H54 (cell line): ENCODE data around the gene RARB.

Source experiments
- DNase-seq: peaks from one replicate; pipeline ENCODE4 v3.0.0; 2011; ENCODE audit warnings: low spot score, mixed read lengths; ENCODE audit not compliant: insufficient read length
- FAIRE-seq: peaks from 3 replicates; lab custom pipeline; 2011; peaks lifted over from hg19 to GRCh38; lab: Jason Lieb, UNC
- POLR2A ChIP-seq: IDR thresholded peaks from 2 replicates; pipeline ENCODE4 v1.6.1; 2011; ENCODE audit warnings: low read depth, mild to moderate bottlenecking, low read length

The RARB gene

GRCh38 chr3:25461946-25462345 is 33.9 kb downstream of the RARB start:
- peak; percentile 27 for FAIRE-seq
- TF ChIP-seq POLR2A, result no peak
- DNase-seq, result no peak

GRCh38 chr3:25462495-25462894 is 34.4 kb downstream of the RARB start:
- no peak for TF ChIP-seq POLR2A
- DNase-seq, result no peak
- FAIRE-seq, result no peak

GRCh38 chr3:25463836-25464418 is 35.9 kb downstream of the RARB start:
- FAIRE-seq (no peak), DNase-seq (no peak)
- no peak for TF ChIP-seq POLR2A

- TF ChIP-seq POLR2A, result no peak
- FAIRE-seq, result no peak
- DNase-seq, result no peak
Measured at GRCh38 chr3:25465266-25465860, 37.3 kb downstream of the RARB start.

GRCh38 chr3:25468866-25469319 is 40.8 kb downstream of the RARB start:
- no peak for TF ChIP-seq POLR2A
- DNase-seq (no peak), FAIRE-seq (no peak)

- no peak for FAIRE-seq
- no peak for DNase-seq
- no peak for TF ChIP-seq POLR2A
Measured at GRCh38 chr3:25469558-25469957, 41.5 kb downstream of the RARB start.

- no peak for DNase-seq
- peak; percentile 27 for FAIRE-seq
- TF ChIP-seq POLR2A, result no peak
Measured at GRCh38 chr3:25471081-25471768, 43.2 kb downstream of the RARB start.

- no peak for DNase-seq
- no peak for FAIRE-seq
- TF ChIP-seq POLR2A, result no peak
Measured at GRCh38 chr3:25472153-25472552, 44.1 kb downstream of the RARB start.

- DNase-seq (no peak), FAIRE-seq (peak; percentile 15)
- no peak for TF ChIP-seq POLR2A
Measured at GRCh38 chr3:25472731-25473130, 44.7 kb downstream of the RARB start.

- peak; percentile 33 for FAIRE-seq
- no peak for DNase-seq
- no peak for TF ChIP-seq POLR2A
Measured at GRCh38 chr3:25473246-25473645, 45.2 kb downstream of the RARB start.

- FAIRE-seq (no peak), DNase-seq (no peak)
- no peak for TF ChIP-seq POLR2A
Measured at GRCh38 chr3:25474052-25474451, 46.0 kb downstream of the RARB start.

- no peak for FAIRE-seq
- DNase-seq, result no peak
- TF ChIP-seq POLR2A, result no peak
Measured at GRCh38 chr3:25476639-25477038, 48.6 kb downstream of the RARB start.

- DNase-seq, result no peak
- no peak for TF ChIP-seq POLR2A
- FAIRE-seq, result no peak
Measured at GRCh38 chr3:25478211-25478757, 50.2 kb downstream of the RARB start.

- no peak for DNase-seq
- FAIRE-seq, result no peak
- TF ChIP-seq POLR2A, result no peak
Measured at GRCh38 chr3:25478964-25479726, 51.1 kb downstream of the RARB start.
